Activated T-cell treated with anti-CD3 and anti-CD28 coated beads for 4 hours (primary cell): ENCODE data around the gene BCAT1.
"Not testable (repeated sequence)": the region's sequence is repeated elsewhere in the genome, so short reads cannot be mapped to it uniquely, and the experiment has no call there.

Experiments
- DNase-seq: peaks from one replicate; pipeline ENCODE4 v3.0.0-alpha.2; 2020

BCAT1 gene

GRCh38 chr12:24956351-24956750 is 7.5 kb upstream of the BCAT1 start:
- not testable (repeated sequence) for DNase-seq

DNA sequence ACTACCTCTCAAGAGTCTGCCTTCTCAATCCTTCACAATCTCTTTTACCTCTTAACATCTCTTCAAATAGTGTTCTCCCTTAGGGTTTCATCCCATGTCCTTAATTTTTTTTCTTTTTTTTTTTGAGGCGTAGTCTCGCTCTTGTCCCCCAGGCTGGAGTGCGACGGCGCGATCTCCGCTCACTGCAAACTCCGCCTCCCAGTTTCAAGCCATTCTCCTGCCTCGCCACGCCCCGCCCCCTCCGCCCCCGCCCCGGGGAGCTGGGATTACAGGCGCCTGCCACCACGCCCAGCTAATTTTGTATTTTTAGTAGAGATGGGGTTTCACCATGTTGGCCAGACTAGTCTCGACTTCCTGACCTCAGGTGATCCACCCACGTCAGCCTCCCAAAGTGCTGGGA is 7.0 kb upstream of the BCAT1 start:
- DNase-seq, result no peak

- no peak for DNase-seq
Measured at GRCh38 chr12:24955389-24955788, 6.5 kb upstream of the BCAT1 start.

DNA sequence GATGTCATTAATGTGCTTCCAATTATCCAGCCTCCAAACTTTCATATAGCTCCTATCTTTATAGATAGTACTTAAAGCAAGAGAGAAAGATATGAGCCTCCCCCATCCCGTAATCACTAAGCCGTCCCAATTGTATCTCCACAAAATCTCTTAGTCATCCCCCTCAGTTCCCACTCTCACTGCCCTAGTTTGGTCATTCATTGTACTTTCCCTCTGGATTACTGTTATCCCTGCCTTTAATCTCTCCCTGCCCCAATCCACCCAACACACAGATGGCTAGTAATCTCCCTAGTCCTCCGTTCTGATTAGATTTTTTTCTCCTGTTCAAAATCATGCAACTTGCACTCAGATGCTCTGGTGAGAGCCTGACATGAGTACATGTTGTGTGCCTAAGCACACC is 5.4 kb upstream of the BCAT1 start:
- no peak for DNase-seq

- no peak for DNase-seq
Measured at GRCh38 chr12:24952389-24952788, 3.5 kb upstream of the BCAT1 start.

DNA sequence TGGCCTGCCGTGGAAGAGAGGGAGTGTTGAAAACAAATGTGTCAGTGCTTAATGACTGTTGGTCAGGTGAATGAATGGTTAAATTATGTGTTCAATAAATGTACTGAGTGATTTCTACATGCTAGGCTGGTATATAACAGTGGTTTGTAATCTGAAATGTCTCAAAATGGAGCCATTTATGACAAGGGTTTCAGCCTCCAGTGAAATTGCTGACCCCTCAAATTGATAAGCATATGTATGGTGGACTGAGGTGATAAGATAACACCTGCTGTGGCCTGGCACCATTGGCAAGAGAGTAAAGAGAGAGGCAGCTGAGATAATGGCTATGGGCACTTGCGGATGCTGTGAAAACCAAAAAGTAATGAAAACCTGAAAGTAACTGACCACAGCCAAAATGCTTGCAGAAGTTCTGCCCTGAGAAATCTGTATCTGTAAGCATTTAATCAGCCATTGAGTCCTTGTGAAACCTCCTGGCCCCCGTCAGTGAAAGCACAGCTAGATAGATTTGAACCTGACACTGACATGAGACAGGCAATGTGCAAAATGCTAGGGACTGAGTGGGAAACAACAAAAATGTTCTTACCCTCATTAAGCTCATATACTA is 1.4 kb upstream of the BCAT1 start:
- no peak for DNase-seq

DNA sequence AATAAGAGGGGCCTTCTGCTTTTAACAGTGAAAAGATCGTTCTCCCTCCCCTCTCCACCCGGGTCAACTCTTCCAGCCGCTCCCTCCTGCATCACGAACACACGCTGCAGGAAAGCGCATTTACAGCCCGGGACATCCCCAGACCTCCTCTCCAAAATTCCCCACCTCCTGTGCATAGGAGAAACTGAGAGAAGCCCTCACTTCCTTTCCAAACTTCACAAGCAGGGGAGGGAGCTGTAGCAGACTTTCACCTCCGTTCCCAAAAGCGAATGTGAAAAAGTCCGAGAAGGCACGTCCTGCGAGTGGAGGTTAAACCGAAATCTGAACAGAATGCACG is 513 bp downstream of the BCAT1 start:
- DNase-seq, result peak; percentile 6

GRCh38 chr12:24947541-24948419 is 1.1 kb downstream of the BCAT1 start:
- DNase-seq, result no peak

DNA sequence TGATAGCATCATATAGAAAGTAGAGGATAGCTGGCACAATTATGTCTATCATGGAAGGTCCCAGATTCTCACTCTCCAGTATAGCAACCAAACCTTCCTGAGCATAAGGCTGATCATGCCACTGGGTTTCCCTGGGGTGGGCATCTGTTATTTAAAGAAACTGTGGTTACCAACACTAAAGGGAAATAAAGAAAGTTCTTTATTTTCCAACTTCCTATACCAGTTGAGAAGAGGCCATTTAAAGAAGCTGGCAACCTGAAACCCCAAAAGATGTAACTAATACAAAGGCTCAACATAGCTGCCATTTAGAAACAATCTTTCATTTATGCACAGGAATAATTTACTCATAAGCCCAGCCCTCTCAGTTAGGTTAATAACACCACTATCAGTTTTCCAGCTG is 3.1 kb downstream of the BCAT1 start:
- DNase-seq, result no peak

GRCh38 chr12:24945039-24945438 is 3.9 kb downstream of the BCAT1 start:
- DNase-seq, result no peak

GRCh38 chr12:24944601-24944975 is 4.3 kb downstream of the BCAT1 start:
- no peak for DNase-seq

DNA sequence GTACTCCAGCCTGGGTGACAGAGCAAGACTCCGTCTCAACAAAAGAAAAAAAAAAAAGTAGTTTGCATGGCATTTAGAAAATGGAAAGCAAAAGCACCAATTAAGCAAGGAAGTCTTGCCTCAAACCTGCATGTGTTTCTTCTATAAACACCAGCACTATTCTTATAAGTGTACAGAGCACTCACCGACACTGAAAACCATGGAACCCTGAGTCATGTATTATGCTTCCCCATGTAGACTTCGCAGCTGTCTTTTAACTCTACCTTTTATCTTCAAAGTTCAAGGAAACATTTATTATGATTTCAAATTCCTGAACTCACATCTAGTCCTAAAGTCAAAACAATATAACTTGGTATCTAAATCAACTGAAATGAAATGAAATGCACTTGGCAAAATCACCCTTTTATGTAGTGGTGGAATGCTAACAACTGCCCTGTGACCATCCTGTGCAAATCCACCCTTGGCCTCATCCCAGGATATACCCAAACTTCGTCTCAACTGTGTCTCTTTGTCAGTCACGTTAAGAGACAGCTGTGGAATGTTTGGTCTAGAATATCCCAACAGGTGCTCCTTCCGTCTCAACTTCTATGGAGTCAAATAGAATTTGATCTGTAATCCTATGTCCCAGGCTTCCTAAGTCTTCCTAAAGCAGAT is 4.8 kb downstream of the BCAT1 start:
- DNase-seq, result no peak

GRCh38 chr12:24940157-24940556 is 8.7 kb downstream of the BCAT1 start:
- no peak for DNase-seq

DNA sequence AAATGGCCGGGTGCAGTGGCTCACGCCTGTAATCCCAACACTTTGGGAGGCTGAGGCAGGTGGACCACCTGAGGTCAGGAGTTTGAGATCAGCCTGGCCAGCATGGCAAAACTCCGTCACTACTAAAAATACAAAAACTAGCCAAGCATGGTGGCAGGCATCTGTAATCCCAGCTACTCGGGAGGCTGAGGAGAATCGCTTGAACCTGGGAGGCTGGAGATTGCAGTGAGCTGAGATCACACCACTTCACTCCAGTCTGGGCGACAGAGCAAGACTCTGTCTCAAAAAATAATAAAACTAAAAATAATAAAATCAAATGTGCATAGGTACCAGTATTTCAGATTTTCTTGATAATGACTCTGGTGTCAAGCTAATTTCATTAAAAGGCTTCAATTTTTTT is 9.3 kb downstream of the BCAT1 start:
- DNase-seq, result not testable (repeated sequence)

DNA sequence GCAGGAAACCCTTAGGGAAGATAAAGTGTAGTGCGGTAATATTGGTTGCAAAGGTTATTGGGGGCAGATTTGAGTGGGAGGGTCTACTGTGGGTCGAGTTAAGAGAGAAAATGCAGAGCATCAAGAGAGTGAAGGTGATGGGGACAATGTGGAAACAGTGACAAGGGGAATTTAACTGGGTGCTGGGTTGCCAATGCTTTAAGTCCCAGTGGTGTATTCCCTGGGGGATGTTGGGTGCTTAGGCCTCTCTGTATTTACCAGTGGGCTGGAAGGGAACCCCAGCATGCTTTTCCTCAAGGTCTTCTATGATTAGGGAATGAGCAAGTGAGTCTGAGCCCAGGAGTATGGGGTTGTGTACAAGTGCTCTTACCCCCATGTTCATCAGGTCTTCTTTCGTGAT is 10.6 kb downstream of the BCAT1 start:
- no peak for DNase-seq

- DNase-seq, result no peak
Measured at GRCh38 chr12:24937553-24938244, 11.2 kb downstream of the BCAT1 start.

DNA sequence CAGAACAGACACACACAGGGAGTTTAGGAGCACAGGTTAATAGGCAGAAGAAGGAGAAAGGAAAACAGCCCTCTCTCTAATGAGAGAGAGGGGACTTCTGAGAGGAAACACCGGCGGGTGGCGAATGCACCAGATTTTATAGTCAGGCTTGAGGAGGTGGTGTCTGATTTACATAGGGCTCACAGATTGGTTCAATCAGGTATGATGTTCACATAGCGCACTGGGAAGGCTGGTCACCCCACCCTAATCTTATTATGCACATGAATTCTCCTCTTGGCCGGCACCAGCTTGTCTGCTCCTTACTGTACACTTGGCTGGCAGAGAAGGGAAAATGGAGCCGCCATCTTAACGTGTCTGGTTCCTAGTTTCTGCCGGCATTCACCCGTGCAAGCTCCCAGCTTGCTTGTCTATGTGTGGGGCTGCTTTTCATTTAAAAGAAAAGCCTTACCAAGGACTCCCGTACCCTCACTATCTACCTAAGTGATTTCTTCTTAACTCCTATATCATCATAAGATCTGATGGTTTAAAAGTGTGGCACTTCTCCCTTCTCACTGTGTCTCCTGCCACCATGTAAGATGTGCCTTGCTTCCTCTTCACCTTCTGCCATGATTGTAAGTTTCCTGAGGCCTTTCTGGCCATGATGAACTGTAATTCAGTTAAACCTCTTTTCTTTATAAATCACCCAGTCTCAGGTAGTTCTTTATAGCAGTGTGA is 15.1 kb downstream of the BCAT1 start:
- no peak for DNase-seq

GRCh38 chr12:24931666-24932405 is 17.1 kb downstream of the BCAT1 start:
- no peak for DNase-seq

DNA sequence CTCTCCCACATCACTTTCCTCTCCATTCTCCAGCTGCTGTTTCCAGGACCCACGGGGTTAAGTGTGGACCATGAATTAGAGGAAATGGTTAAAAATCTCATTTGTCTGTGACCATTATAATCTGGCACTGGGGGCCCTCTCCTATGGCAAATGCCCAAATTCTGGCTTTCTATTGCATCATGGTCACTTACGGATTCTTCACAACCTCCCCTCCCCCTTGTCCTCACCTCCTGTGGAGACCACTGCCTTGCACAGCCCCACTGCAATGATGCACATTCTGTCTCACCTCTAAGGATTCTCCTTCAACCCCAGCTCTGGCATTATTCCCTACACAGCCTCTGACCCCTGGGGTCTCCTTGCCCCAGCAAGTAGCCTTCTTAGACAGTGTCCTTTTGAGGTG is 18.9 kb downstream of the BCAT1 start:
- no peak for DNase-seq

DNA sequence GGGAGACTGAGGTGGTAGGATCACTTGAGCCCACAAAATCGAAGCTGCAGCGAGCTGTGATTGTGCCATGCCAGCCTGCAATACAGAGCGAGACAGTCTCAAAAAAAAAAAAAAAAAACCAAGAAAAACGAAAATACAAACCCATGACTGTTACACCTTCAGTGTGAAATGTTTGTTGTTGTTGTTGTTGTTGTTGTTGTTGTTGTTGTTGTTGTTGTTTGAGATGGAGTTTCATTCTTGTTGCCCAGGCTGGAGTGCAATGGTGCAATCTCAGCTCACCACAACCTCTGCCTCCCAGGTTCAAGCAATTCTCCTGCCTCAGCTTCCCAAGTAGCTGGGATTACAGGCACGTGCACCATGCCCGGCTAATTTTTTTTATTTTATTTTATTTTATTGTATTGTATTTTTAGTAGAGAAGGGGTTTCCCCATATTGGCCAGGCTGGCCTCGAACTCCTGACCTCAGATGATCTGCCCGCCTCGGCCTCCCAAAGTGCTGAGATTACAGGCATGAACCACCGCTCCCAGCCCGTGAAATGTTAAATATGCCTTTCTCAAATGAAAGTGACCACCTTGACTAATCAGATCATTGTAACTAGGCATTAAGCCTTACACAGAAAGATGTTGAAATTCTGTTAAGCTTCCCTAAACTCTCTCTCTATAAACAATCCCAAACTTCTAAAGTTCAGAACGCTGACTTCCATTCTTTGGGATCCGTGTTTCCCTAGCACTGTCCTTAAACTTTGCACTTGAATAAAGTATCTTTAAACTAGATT is 20.2 kb downstream of the BCAT1 start:
- DNase-seq, result not testable (repeated sequence)

- no peak for DNase-seq
Measured at GRCh38 chr12:24928131-24928530, 20.8 kb downstream of the BCAT1 start.
